Measurements from ENCODE around the gene USP30.

USP30 gene

DNA sequence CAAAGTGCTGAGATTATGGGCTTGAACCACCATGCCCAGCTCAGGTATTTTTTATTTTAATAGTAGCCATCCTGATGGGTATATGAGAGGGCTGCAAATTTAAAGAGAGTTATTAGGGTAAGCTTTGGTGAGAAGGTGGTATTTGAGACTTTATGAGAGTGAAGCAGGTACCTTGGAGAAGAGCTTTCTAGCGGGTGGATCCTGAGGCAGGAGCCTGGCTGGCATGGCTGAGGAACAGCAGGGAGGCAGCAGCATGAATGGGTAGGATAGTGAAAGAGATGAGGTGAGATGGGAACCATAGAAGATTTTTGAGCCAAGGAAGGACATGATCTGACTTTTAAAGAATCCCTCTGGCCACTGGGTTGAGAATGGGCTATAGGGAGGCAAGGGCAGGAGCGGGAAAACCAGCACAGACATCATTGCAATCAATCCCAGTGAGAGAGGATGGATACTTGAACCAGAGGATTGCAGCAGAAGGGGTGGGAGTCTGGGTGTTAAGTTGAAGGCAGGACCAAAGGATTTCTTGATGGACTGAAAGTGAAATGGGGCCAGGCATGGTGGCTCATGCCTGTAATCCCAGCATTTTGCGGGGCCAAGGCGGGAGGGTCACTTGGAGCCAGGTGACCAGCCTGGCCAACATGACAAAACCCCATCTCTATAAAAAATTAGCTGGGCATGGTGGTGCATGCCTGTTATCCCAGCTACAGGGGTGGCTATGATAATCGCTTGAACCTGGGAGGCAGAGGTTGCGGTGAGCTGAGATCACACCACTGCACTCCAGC lies 37.2 kb upstream of the USP30 start:
- TF ChIP-seq CTCF (IDR thresholded peaks at IDR 0.05; ENCODE audit: poor library complexity, severe bottlenecking), result no peak
- Histone ChIP-seq H3K9me3 (ENCODE audit: severe bottlenecking) (no peaks in the 10 kb centered on the region), H3K27ac (ENCODE audit: poor library complexity, severe bottlenecking) (no peak overlapping the region), H3K4me1 (ENCODE audit: insufficient read depth, poor library complexity, severe bottlenecking) (no peaks in the 10 kb centered on the region), H3K27me3 (ENCODE audit: insufficient read depth, poor library complexity, severe bottlenecking) (no peaks in the 10 kb centered on the region), H3K36me3 (ENCODE audit: low read depth) (no peaks in the 10 kb centered on the region), H3K4me3 (ENCODE audit: severe bottlenecking) (no peak overlapping the region)
- DNase-seq (ENCODE audit: low spot score) (no peak), ATAC-seq (ENCODE audit: low read depth) (no peak)

DNA sequence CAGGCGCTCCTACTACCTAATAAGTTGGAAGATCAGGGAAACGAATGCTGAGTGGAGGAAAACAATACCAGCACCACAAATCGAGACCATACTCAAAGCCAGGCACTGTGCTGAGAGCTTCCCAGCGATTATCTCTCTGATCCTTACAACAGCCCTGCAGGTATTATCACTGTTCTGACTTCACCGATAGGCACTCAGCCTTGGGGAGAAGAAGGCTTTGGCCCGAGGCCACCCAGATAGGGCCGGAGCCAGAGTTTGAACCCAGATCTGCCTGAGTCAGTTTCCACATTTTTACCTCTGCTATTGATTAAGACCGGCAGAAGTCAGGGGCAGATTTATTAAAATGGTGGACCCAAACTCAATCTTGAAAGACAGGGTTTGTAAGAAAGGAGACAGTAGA lies 36.4 kb upstream of the USP30 start:
- TF ChIP-seq CTCF (IDR thresholded peaks at IDR 0.05; ENCODE audit: poor library complexity, severe bottlenecking), result no peak
- DNase-seq (ENCODE audit: low spot score) (no peak), ATAC-seq (ENCODE audit: low read depth) (no peak)
- Histone ChIP-seq H3K27ac (ENCODE audit: poor library complexity, severe bottlenecking) (no peak overlapping the region), H3K4me1 (ENCODE audit: insufficient read depth, poor library complexity, severe bottlenecking) (no peaks in the 10 kb centered on the region), H3K27me3 (ENCODE audit: insufficient read depth, poor library complexity, severe bottlenecking) (no peaks in the 10 kb centered on the region), H3K9me3 (ENCODE audit: severe bottlenecking) (no peaks in the 10 kb centered on the region), H3K4me3 (ENCODE audit: severe bottlenecking) (no peak overlapping the region), H3K36me3 (ENCODE audit: low read depth) (no peaks in the 10 kb centered on the region)

GRCh38 chr12:109016978-109017377 lies 35.4 kb upstream of the USP30 start:
- ATAC-seq (ENCODE audit: low read depth) (no peak), DNase-seq (ENCODE audit: low spot score) (no peak)
- no peaks in the 10 kb centered on the region for H3K36me3 ChIP-seq (ENCODE audit: low read depth)
- TF ChIP-seq CTCF (IDR thresholded peaks at IDR 0.05; ENCODE audit: poor library complexity, severe bottlenecking), result no peak
- no peaks in the 10 kb centered on the region for H3K9me3 ChIP-seq (ENCODE audit: severe bottlenecking)
- no peaks in the 10 kb centered on the region for H3K4me1 ChIP-seq (ENCODE audit: insufficient read depth, poor library complexity, severe bottlenecking)
- H3K27me3 ChIP-seq (ENCODE audit: insufficient read depth, poor library complexity, severe bottlenecking), result no peaks in the 10 kb centered on the region
- H3K4me3 ChIP-seq (ENCODE audit: severe bottlenecking), result no peak overlapping the region
- H3K27ac ChIP-seq (ENCODE audit: poor library complexity, severe bottlenecking), result no peak overlapping the region

GRCh38 chr12:109018296-109018695 lies 34.1 kb upstream of the USP30 start:
- H3K36me3 ChIP-seq (ENCODE audit: low read depth), result no peaks in the 10 kb centered on the region
- no peak overlapping the region for H3K4me3 ChIP-seq (ENCODE audit: severe bottlenecking)
- H3K27ac ChIP-seq (ENCODE audit: poor library complexity, severe bottlenecking), result no peak overlapping the region
- ATAC-seq (ENCODE audit: low read depth) (no peak), DNase-seq (ENCODE audit: low spot score) (no peak)
- no peaks in the 10 kb centered on the region for H3K27me3 ChIP-seq (ENCODE audit: insufficient read depth, poor library complexity, severe bottlenecking)
- H3K4me1 ChIP-seq (ENCODE audit: insufficient read depth, poor library complexity, severe bottlenecking), result no peaks in the 10 kb centered on the region
- H3K9me3 ChIP-seq (ENCODE audit: severe bottlenecking), result no peaks in the 10 kb centered on the region
- TF ChIP-seq CTCF (IDR thresholded peaks at IDR 0.05; ENCODE audit: poor library complexity, severe bottlenecking), result no peak

DNA sequence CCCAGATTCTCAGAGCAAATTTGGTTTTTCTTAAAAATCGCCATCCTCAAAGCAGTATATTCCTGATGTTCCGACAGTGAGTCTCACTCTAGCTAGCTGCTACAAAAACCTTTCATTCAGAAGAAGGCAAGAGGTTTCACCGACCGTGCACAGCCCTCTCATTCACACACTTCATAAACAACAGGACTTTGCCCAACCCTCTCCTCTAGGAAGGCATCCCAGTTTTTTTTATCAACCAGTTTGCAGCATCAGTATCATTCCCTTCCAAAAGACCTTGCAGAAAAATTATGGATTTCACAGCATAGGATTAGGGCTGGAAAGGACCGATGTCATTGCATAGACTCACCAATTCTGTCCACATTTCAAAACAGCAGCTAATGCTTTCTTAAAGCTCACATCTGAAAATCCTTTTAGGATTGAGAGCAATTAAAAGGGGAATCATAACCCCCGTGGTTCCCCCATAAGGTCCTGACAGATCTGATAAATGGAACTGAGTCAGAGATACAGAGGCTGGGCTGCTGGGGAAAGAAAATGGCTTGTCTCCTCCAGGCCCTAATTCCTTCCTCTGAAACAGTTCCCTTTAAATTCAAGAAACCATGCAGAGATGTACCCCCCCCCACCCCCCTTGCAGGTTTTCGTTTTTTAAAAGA lies 32.1 kb upstream of the USP30 start:
- no peaks in the 10 kb centered on the region for H3K4me1 ChIP-seq (ENCODE audit: insufficient read depth, poor library complexity, severe bottlenecking)
- no peak for ATAC-seq (ENCODE audit: low read depth)

More for the DNA sequence above, 32.1 kb upstream of the USP30 start:
- no peaks in the 10 kb centered on the region for H3K36me3 ChIP-seq (ENCODE audit: low read depth)
- H3K4me3 ChIP-seq (ENCODE audit: severe bottlenecking), result no peak overlapping the region
- H3K27me3 ChIP-seq (ENCODE audit: insufficient read depth, poor library complexity, severe bottlenecking), result no peaks in the 10 kb centered on the region
- TF ChIP-seq CTCF (IDR thresholded peaks at IDR 0.05; ENCODE audit: poor library complexity, severe bottlenecking), result no peak
- H3K9me3 ChIP-seq (ENCODE audit: severe bottlenecking), result no peaks in the 10 kb centered on the region
- no peak for DNase-seq (ENCODE audit: low spot score)
- H3K27ac ChIP-seq (ENCODE audit: poor library complexity, severe bottlenecking), result no peak overlapping the region
